Activated CD4-positive, alpha-beta T cell treated with anti-CD3 and anti-CD28 coated beads, Interleukin-2, amount 50 U/mL, for 4 hours (primary cell): ENCODE measurements around the gene ATXN2L.
"Not testable (repeated sequence)": the region's sequence is repeated elsewhere in the genome, so short reads cannot be mapped to it uniquely, and the experiment has no call there.

Experiments used
- DNase-seq, 2 experiments: peaks; one replicate each; pipeline ENCODE4 v3.0.0-alpha.2; 2020

The ATXN2L gene

GRCh38 chr16:28875134-28876018 is 52.6 kb downstream of the ATXN2L start:
- DNase-seq, result no peak

GRCh38 chr16:28876019-28876659 is 53.3 kb downstream of the ATXN2L start:
- no peak for DNase-seq

GRCh38 chr16:28876973-28877654 is 54.3 kb downstream of the ATXN2L start:
- DNase-seq, result no peak

- no peak for DNase-seq
These were observed 54.8 kb downstream of the ATXN2L start for GRCh38 chr16:28877655-28878000.

GRCh38 chr16:28878083-28878926 is 55.5 kb downstream of the ATXN2L start, which contains the start of gene ATP2A1:
TSS of gene ATP2A1 (plus strand) at chr16:28878488. CDS start at chr16:28878672, 184 bp downstream.
- DNase-seq, result no peak

- DNase-seq, result no peak
These were observed 56.6 kb downstream of the ATXN2L start for GRCh38 chr16:28879261-28879840.

GRCh38 chr16:28879841-28880588 is 57.2 kb downstream of the ATXN2L start:
- peak; percentile 87 to 89 for DNase-seq

GRCh38 chr16:28880589-28880915 is 57.8 kb downstream of the ATXN2L start:
- DNase-seq, result no peak

- DNase-seq, result no peak
These were observed 58.2 kb downstream of the ATXN2L start for GRCh38 chr16:28880955-28881354.

GRCh38 chr16:28881565-28881964 is 58.8 kb downstream of the ATXN2L start:
- DNase-seq, result not testable (repeated sequence)

GRCh38 chr16:28882551-28883160 is 59.9 kb downstream of the ATXN2L start:
- DNase-seq, result no peak

- DNase-seq, result no peak
These were observed 60.6 kb downstream of the ATXN2L start for GRCh38 chr16:28883221-28883996.

GRCh38 chr16:28884045-28884444 is 61.2 kb downstream of the ATXN2L start:
- no peak for DNase-seq
